Spinal cord (tissue), 10 donors: ENCODE results near the gene LLGL1. TPM values are rescaled to one million over a fixed set of nuclear protein-coding genes. Genes with fewer than 3 reads are reported as not detected.

ENCODE experiments used
- DNase-seq, 6 donors: peaks; one replicate each; pipeline versions ENCODE4 v3.0.0 to v3.0.0-alpha.2; 2013 to 2015; ENCODE audit warnings: low spot score in 6 of 6, low read depth in 4 of 6
- H3K27ac ChIP-seq: one replicate; pipeline ENCODE4 v1.5.1; 2013; ENCODE audit warnings: low read depth, low read length, control low read depth
- H3K27me3 ChIP-seq: one replicate; pipeline ENCODE4 v1.6.1; 2013; ENCODE audit warnings: low read length; ENCODE audit not compliant: control insufficient read depth, insufficient read depth
- H3K36me3 ChIP-seq: one replicate; pipeline ENCODE4 v1.6.1; 2013; ENCODE audit warnings: low read length; ENCODE audit not compliant: control insufficient read depth, insufficient read depth
- H3K4me1 ChIP-seq: one replicate; pipeline ENCODE4 v1.6.1; 2013; ENCODE audit warnings: low read length; ENCODE audit not compliant: control insufficient read depth, insufficient read depth
- H3K4me3 ChIP-seq: one replicate; pipeline ENCODE4 v1.5.1; 2013; ENCODE audit warnings: low read depth, low read length, control low read depth
- H3K9me3 ChIP-seq: one replicate; pipeline ENCODE4 v1.6.1; 2013; ENCODE audit warnings: low read length; ENCODE audit not compliant: control insufficient read depth, insufficient read depth
- WGBS: methylation state at CpG from one replicate; pipeline ENCODE4 v1.1.5; 2013; ENCODE audit warnings: missing lambda C conversion rate; ENCODE audit not compliant: insufficient coverage; 5-methylcytosine and 5-hydroxymethylcytosine counted together
- polyA plus RNA-seq, 2 donors: library from polyadenylated mRNA; unstranded; fragments of 120-200 nt; gene quantifications; one replicate each; pipeline ENCODE4 v1.2.1, GENCODE V29; 2013; ENCODE audit not compliant: insufficient read length in 2 of 2
- total RNA-seq, 2 donors: library from RNA; depleted of rRNA in 1 of 2; stranded (reverse); fragments of 120-200 nt in 1 of 2; fragments of >200 nt in 1 of 2; gene quantifications; one replicate each; pipeline versions ENCODE4 v1.2.3 to v1.2.4, GENCODE V29; 2013 to 2014
- donor health status: healthy.

The LLGL1 gene
- total and polyA plus RNA-seq, 4 donors, result 53.2 to 132 (median 79.7) TPM

DNA sequence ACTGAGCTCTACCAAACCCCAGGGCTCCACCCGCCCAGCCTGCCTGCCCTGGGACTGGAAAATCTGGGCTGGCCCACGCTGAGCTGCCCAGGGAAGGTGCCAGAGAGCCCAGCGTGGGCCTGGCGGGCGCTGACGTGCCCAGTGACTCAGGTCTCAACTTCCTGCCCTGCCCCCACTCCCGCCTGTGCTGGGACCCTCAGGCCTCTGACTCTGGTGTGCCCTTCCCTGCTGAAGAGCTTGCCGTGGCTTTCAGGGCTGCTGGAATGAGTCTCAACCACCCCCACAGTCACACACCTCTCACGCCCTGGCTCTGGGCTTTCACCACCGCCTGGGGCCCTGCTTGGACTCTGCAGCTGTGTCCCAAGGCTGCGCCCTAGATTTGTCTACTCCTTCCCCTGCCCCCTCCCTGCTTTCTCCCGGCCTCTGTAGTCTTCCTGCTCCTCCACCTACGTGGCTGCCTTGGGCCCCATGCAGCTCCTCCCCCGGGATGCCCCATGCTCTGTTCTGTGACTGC is 10.4 kb downstream of the LLGL1 start:
- no peak for DNase-seq
- Histone ChIP-seq H3K36me3 (peaks cover 91% of the 10 kb centered on the region), H3K9me3 (no peaks in the 10 kb centered on the region), H3K4me1 (peaks cover 22% of the 10 kb centered on the region), H3K4me3 (no peak overlapping the region), H3K27me3 (no peaks in the 10 kb centered on the region), H3K27ac (no peak overlapping the region)
- 84% methylated on average over 14 of the region's 14 CpGs for WGBS

DNA sequence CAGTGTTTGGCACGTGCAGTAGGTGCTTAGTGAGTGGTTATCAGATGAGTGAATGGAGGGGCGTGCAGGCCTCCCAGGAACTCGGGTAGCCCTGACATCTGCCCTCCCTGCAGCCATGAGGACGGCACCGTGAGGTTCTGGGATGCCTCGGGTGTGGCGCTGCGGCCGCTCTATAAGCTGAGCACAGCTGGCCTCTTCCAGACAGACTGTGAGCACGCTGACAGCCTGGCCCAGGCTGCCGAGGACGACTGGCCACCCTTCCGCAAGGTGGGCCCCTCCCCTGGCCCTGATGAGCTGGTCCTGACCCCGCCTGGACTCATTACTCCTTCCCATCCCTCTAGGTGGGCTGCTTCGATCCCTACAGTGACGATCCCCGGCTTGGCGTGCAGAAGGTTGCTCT is 11.1 kb downstream of the LLGL1 start:
- Histone ChIP-seq H3K4me3 (no peak overlapping the region), H3K36me3 (peaks cover 98% of the 10 kb centered on the region), H3K4me1 (peaks cover 15% of the 10 kb centered on the region), H3K27me3 (no peaks in the 10 kb centered on the region), H3K9me3 (no peaks in the 10 kb centered on the region), H3K27ac (no peak overlapping the region)
- 89% methylated on average over 15 of the region's 18 CpGs for WGBS
- no peak for DNase-seq

DNA sequence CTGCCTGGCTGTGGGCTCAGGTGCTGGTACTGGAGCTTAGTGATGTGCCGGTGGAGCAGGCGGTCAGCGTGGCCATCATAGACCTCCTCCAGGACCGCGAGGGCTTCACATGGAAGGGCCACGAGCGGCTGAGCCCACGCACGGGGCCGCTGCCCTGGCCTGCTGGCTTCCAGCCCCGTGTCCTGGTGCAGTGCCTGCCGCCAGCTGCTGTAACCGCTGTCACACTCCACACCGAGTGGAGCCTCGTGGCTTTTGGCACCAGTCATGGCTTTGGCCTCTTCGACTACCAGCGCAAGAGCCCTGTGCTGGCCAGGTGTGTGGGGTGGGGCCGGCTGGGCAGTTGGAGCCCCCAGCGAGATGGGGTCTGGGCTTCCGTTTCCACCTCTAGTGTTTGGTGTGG is 12.0 kb downstream of the LLGL1 start:
- no peak for DNase-seq
- Histone ChIP-seq H3K36me3 (peaks cover 100% of the 10 kb centered on the region), H3K4me3 (no peak overlapping the region), H3K27me3 (no peaks in the 10 kb centered on the region), H3K9me3 (no peaks in the 10 kb centered on the region), H3K4me1 (peaks cover 5% of the 10 kb centered on the region), H3K27ac (no peak overlapping the region)
- 93% methylated on average over 18 of the region's 20 CpGs for WGBS

DNA sequence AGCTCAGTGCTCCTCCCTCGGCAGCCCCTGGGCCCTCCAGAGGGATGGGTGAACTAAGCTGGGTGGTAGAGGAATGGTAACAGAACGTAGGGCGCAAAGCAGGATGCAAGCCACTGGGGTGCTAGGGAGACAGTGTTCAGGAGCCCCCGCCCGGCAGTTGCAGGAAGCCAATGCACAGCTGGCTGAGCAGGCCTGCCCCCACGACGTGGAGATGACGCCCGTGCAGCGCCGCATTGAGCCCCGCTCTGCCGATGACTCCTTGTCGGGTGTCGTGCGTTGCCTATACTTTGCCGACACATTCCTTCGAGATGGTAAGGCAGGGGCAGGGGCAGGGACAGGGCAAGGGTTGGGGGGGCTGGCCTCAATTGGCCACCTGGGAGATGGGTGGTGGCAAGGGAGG is 12.9 kb downstream of the LLGL1 start:
- H3K36me3 ChIP-seq, result peaks cover 99% of the 10 kb centered on the region

DNA sequence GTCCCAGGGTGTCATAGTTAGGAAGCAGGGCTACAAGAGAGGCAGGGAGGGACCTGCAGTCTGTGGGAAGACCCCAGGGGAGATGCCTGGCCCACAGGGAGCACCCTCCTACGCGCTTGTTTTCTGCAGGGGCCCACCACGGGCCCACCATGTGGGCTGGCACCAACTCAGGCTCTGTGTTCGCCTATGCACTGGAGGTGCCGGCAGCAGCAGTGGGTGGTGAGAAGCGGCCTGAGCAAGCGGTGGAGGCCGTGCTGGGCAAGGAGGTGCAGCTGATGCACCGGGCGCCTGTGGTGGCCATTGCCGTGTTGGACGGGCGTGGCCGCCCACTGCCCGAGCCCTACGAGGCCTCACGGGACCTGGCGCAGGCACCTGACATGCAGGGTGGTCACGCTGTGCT is 15.0 kb downstream of the LLGL1 start:
- peaks cover 96% of the 10 kb centered on the region for H3K36me3 ChIP-seq
- no peak overlapping the region for H3K4me3 ChIP-seq
- H3K9me3 ChIP-seq, result no peaks in the 10 kb centered on the region
- H3K27ac ChIP-seq, result no peak overlapping the region
- no peak for DNase-seq
- no peaks in the 10 kb centered on the region for H3K27me3 ChIP-seq
- no peaks in the 10 kb centered on the region for H3K4me1 ChIP-seq
- 95% methylated on average over 19 of the region's 19 CpGs for WGBS

More for the DNA sequence above, 12.9 kb downstream of the LLGL1 start:
- H3K4me1 ChIP-seq, result no peaks in the 10 kb centered on the region
- DNase-seq, result no peak
- WGBS, result 92% methylated on average over 15 of the region's 18 CpGs
- H3K27ac ChIP-seq, result no peak overlapping the region
- no peak overlapping the region for H3K4me3 ChIP-seq
- no peaks in the 10 kb centered on the region for H3K9me3 ChIP-seq
- H3K27me3 ChIP-seq, result no peaks in the 10 kb centered on the region

DNA sequence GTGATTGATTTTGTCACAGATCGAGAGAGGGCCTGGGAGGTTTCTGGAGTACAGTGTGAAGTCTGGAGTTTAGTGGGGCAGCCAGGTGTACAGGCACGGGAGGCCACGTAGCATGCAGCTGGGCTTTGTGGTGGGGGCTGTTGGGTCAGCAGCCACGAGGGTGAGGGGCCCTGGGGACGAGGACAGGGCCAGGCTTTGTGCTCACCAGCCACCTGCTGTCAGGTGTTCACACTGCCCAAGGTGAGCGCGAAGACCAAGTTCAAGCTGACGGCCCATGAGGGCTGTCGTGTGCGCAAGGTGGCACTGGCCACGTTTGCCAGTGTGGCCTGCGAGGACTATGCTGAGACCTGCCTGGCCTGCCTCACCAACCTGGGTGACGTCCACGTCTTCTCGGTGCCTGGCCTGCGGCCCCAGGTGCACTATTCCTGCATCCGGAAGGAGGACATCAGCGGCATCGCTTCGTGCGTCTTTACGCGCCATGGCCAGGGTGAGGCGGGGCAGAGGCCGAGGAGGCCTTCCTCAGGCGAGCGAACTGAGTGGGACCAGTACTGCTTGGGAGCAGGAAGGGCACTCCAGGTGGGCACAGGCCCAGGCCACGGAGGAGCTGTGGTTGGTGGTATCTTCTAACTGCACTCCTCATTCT is 15.9 kb downstream of the LLGL1 start:
- Histone ChIP-seq H3K4me3 (no peak overlapping the region), H3K9me3 (no peaks in the 10 kb centered on the region), H3K36me3 (peaks cover 96% of the 10 kb centered on the region), H3K27ac (no peak overlapping the region), H3K4me1 (no peaks in the 10 kb centered on the region), H3K27me3 (no peaks in the 10 kb centered on the region)
- WGBS, result 87% methylated on average over 16 of the region's 28 CpGs
- no peak for DNase-seq

DNA sequence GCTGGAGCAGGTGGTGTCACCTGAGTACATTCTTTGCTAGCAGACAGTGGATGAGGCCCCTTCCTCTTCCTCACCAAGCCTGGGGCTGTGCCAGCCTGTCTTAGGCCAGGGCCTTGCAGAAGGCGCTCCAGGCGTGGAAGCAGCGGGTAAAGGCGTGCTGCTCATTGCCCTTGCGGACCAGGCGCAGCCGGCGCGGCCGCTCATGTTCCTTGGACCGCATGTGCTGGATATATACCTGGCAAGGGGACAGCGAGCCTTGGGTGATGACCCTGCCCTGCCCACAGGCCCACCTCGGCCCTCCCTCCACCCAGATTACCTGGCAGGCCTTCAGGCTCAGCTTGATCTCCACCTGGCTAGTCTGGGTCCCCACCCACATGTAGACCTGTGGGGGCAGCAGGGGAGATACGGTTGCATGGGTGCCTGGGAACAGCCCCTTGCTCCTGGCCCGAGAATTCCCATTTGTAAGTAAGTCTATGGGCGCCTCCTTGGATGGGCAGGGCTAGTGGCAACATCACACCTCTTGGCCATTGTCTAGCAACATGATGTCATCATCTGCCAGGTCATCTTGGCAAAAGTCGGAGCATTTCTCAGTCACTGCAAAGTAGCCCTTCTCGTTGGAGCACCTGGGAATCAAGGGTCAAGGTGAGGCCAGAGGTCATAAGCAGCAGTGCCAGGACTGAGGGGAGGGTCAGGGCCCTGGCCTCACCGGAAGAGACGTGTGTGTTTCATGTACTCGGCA is 19.8 kb downstream of the LLGL1 start:
- H3K4me3 ChIP-seq, result no peak overlapping the region
- H3K36me3 ChIP-seq, result peaks cover 93% of the 10 kb centered on the region
- H3K4me1 ChIP-seq, result peaks cover 14% of the 10 kb centered on the region
- no peaks in the 10 kb centered on the region for H3K9me3 ChIP-seq
- no peaks in the 10 kb centered on the region for H3K27me3 ChIP-seq
- 88% methylated on average over 19 of the region's 21 CpGs for WGBS
- DNase-seq, result no peak
- H3K27ac ChIP-seq, result no peak overlapping the region

DNA sequence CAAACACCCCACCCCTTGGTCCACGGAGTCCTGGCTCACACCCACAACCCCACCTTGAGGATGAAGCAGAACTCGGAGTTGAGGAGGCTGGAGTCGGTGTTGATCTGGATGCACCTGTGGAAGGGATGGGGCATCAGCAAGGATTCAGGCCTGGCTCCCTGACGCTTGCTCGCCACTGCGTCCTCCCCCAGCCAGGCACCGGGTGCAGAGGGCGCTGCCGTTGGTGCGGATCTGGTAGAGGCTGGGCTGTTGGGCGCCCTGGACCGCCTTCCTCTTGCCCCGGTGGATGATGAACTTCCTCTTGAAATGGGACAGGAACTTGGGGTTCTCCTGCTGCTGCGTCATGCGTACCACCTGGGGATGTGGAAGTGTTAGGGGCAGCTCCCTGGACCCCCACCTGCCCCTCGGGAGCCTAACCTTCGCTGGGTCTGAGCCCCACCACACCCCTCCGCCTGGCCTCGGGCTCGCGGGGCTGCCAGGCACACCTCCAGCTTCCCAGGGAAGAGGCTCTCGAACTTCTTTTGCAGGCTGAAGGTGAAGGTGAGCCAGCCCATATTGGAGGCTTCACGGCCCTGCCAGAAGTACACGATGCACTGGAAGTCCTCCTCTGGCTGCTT is 20.8 kb downstream of the LLGL1 start:
- Histone ChIP-seq H3K4me1 (peaks cover 14% of the 10 kb centered on the region), H3K36me3 (peaks cover 93% of the 10 kb centered on the region), H3K4me3 (no peak overlapping the region), H3K27me3 (no peaks in the 10 kb centered on the region), H3K9me3 (no peaks in the 10 kb centered on the region), H3K27ac (no peak overlapping the region)
- DNase-seq, result no peak
- 90% methylated on average over 22 of the region's 24 CpGs for WGBS

DNA sequence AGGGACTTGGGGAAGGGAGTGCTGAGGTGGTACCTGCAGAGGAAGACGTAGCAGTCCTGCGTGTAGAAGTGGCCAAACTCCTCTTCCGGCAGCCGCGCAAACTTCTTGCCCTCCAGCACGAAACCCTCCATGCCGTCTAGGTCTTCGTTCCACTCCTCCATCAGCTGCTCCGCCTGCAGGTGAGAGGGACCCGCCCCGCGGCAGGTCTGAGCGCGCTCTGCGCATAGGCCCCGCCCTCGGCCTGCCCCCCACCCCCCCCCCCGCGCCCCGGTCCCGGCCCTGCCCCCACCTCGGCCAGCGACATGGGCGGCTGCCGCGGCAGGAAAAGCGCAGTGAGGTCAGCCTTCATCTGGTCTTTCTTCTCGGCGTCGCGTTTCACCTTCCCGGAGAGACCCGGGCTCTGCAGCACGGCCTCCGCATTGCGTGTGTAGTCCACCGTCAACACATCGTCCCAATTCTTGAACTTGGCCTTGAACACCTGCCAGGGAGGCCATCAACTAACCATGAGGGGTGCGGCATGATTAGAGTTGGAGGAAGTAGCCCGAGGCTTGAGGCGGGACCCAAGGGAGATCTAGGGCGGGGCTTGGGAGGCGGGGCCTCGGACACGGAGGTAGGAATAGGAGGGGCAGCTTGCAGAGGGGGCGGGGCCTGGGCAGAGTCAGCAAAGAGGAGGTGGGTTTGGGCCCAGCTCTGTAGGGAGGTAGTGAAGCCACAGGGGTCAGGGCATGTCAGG is 21.6 kb downstream of the LLGL1 start:
- WGBS, result 44% methylated on average over 31 of the region's 46 CpGs
- Histone ChIP-seq H3K27me3 (no peaks in the 10 kb centered on the region), H3K4me3 (no peak overlapping the region), H3K27ac (no peak overlapping the region), H3K36me3 (peaks cover 93% of the 10 kb centered on the region), H3K9me3 (no peaks in the 10 kb centered on the region), H3K4me1 (peaks cover 14% of the 10 kb centered on the region)
- peak in 2 of 6 donors; percentile 36 to 41 for DNase-seq
